Measurements from ENCODE around the gene CALCB. TPM values are rescaled to one million over a fixed set of nuclear protein-coding genes. Genes with fewer than 3 reads are reported as not detected.
"Not testable (repeated sequence)": the region's sequence is repeated elsewhere in the genome, so short reads cannot be mapped to it uniquely, and the experiment has no call there.

Gene CALCB
- total RNA-seq, 1 donor from 2014 or later, result not detected

- Histone ChIP-seq H3K27me3 (no peaks in the 10 kb centered on the region), H3K9me3 (no peaks in the 10 kb centered on the region), H3K4me1 (no peaks in the 10 kb centered on the region), H3K4me3 (no peak overlapping the region), H3K27ac (no peak overlapping the region), H3K36me3 (no peaks in the 10 kb centered on the region)
- intact Hi-C loops (cut with DNase I), result no loop called here
- TF ChIP-seq CTCF (IDR thresholded peaks at IDR 0.05), result no peak
- DNase-seq (ENCODE audit: low spot score in 2 of 2), result no peak
Measured at GRCh38 chr11:15053191-15053685, 20.2 kb upstream of the CALCB start.

- no peaks in the 10 kb centered on the region for H3K27me3 ChIP-seq
- no peaks in the 10 kb centered on the region for H3K36me3 ChIP-seq
- no peak for TF ChIP-seq CTCF (IDR thresholded peaks at IDR 0.05)
- no peak for DNase-seq (ENCODE audit: low spot score in 2 of 2)
- H3K4me3 ChIP-seq, result no peak overlapping the region
- no peaks in the 10 kb centered on the region for H3K9me3 ChIP-seq
- no peak overlapping the region for H3K27ac ChIP-seq
- intact Hi-C loops (cut with DNase I), result no loop called here
- no peaks in the 10 kb centered on the region for H3K4me1 ChIP-seq
Measured at GRCh38 chr11:15055620-15056356, 17.6 kb upstream of the CALCB start.

- H3K27me3 ChIP-seq, result no peaks in the 10 kb centered on the region
- H3K9me3 ChIP-seq, result no peaks in the 10 kb centered on the region
- no peak for TF ChIP-seq CTCF (IDR thresholded peaks at IDR 0.05)
- DNase-seq (ENCODE audit: low spot score in 2 of 2), result no peak
- intact Hi-C loops (cut with DNase I), result no loop called here
- no peaks in the 10 kb centered on the region for H3K36me3 ChIP-seq
- no peaks in the 10 kb centered on the region for H3K4me1 ChIP-seq
- H3K27ac ChIP-seq, result no peak overlapping the region
- no peak overlapping the region for H3K4me3 ChIP-seq
Measured at GRCh38 chr11:15057329-15057728, 16.1 kb upstream of the CALCB start.

DNA sequence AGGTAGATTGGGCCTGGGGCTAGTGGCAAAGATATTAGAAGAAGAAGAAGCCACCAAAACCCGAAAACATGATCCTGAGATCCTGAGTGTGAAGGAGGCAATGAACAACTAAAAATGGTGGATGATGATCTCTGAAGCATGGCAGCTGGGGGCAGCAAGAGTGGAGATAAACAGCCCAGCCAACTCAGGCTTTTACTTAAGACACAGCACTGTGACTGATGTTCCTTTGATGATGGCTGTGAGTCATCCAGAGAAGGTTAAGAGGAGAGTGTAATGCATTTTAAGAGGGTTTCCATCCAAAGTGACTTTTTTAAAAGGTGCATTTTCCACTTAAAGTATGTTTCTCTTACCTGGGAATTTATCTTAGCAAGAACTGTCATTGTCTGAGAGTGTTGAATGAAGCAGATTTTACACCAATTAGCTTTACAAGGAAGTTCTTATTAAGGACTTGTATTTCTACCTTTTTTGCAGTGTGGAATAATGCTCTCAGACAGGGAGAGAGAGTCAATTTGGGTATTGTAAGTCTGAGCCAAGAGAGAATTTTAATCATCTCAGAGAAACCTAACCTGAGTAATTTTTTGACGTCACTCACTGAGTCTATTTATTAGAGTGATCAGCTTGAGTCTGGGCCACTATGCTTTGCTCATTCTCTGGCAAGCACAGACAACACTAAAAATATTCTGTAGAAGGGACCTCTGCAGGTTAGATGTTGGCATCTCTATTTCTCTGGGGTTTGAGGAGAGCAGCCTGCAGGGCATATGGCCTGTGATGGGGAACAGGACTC, 14.1 kb upstream of the CALCB start:
- no peaks in the 10 kb centered on the region for H3K27me3 ChIP-seq
- no peak for TF ChIP-seq CTCF (IDR thresholded peaks at IDR 0.05)
- no peaks in the 10 kb centered on the region for H3K9me3 ChIP-seq
- no peaks in the 10 kb centered on the region for H3K36me3 ChIP-seq
- intact Hi-C loops (cut with DNase I), result no loop called here
- no peak for DNase-seq (ENCODE audit: low spot score in 2 of 2)
- H3K4me3 ChIP-seq, result no peak overlapping the region
- H3K4me1 ChIP-seq, result no peaks in the 10 kb centered on the region
- no peak overlapping the region for H3K27ac ChIP-seq

DNA sequence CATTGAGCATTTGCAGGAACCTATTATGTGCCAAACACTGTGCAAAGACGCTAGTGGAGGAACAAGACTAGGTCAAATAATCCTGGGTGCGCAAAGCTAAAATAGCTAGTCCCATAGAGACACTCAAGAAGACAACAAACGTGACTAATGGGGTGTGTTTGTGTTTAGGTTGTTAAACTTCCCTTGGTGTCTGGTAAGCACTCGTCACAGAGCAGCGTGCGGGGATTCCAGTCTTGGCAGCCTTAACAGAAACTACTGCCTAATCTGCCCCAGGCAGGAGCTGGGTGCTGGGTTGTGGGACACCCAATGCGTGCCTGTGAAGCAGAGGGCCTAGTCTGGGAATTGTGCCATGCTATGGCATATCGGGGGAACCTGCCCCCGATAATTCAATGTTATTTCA, 10.8 kb upstream of the CALCB start:
- no peaks in the 10 kb centered on the region for H3K4me1 ChIP-seq
- TF ChIP-seq CTCF (IDR thresholded peaks at IDR 0.05), result no peak
- H3K36me3 ChIP-seq, result no peaks in the 10 kb centered on the region

GRCh38 chr11:15069751-15070150, 3.6 kb upstream of the CALCB start:
- peaks cover 0 to 17% of the 10 kb centered on the region in 2 donors for H3K4me1 ChIP-seq
- not testable (repeated sequence) for H3K36me3 ChIP-seq; H3K9me3 ChIP-seq; H3K27me3 ChIP-seq; H3K27ac ChIP-seq; DNase-seq (ENCODE audit: low spot score in 2 of 2); H3K4me3 ChIP-seq
- intact Hi-C loops (cut with DNase I), result loop anchor here (10.0 kb wide), 2 partner anchors 285 to 515 kb away; no protein-coding TSS in a partner anchor

More for the DNA sequence above, 10.8 kb upstream of the CALCB start:
- Histone ChIP-seq H3K9me3 (no peaks in the 10 kb centered on the region), H3K27ac (no peak overlapping the region), H3K4me3 (no peak overlapping the region), H3K27me3 (no peaks in the 10 kb centered on the region)
- intact Hi-C loops (cut with DNase I), result no loop called here
- DNase-seq (ENCODE audit: low spot score in 2 of 2), result no peak

All from ascending aorta (tissue), 2 donors.